Measurements from ENCODE around the gene LITAFD.
"Not testable (repeated sequence)": the region's sequence is repeated elsewhere in the genome, so short reads cannot be mapped to it uniquely, and the experiment has no call there.

The LITAFD gene

DNA sequence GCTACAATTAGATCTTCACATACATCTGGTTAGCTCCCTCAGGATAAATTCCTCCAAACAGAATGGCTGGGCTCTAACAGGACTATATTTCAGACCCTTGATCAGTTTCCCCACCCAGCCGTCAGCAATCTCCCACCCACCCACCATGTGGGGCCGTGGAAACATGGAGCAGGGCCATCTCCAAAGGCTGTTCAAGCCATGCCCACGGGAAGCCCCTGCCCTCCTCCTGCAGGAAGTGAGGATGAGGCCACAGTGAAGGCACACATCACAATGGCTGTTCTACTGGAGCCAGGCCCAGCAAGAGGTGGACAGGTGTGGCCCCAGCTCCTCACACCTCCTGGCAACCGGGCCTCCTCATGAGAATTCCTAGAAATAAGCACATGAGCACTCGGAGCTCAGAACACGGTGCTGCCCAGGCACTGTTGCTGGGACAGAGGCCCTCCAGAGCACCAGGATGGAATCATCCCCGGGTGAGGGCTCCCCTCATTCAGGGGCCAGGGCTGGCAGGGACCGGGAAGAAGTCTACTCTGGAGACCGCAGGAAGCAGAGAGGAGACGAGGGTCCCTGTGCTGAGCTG is at the start of gene LITAFD:
Gene LITAFD (plus strand): TSS at position 311 of the 577 bp plus-strand sequence. CDS start 2,005 bp downstream, outside the sequence.
- DNase-seq (ENCODE audit: low spot score), result no peak

GRCh38 chr16:8832717-8833105 is 49.4 kb upstream of the LITAFD start:
- no peak for DNase-seq (ENCODE audit: low spot score)

DNA sequence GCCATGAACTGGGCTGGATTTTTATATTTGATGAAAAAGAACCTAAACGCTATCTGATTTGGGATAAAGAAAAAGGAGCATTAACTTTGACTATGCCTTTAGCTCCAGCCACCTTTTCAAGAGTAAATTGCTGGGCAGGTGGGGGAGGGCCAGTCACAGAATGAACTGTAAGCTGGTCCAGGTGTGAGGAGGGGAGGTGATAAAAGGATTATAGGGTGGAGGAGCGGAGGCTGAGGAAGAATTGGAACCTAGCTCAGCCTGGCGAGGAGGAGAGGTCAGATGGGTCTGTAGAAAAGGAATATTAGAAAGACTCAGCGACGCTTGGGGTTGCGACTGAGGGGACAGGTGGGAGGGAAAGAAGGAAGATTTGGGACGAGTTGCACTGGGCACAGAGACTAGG is 45.4 kb upstream of the LITAFD start:
- not testable (repeated sequence) for DNase-seq (ENCODE audit: low spot score)

DNA sequence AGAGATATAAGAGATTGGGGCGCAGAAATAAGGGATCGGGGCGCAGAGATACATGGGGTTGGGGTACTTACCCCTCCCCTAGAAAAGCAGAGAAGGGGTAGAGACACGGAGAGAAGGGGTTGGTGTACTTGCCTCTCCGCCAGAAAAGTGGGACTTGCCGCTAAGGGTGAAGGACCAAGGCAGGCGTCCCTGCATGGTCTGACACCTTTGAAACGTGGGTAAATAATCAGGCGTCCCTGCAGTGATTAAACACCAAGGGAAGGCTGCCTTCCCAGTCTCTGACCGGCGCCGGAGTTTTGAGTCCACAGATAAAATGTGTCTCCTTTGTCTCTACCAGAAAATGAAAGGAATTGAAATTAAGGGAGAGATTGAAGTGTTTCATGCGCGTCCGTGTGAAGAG is 44.6 kb upstream of the LITAFD start:
- DNase-seq (ENCODE audit: low spot score), result not testable (repeated sequence)

- not testable (repeated sequence) for DNase-seq (ENCODE audit: low spot score)
Observed at GRCh38 chr16:8842016-8842415, 40.1 kb upstream of the LITAFD start.

DNA sequence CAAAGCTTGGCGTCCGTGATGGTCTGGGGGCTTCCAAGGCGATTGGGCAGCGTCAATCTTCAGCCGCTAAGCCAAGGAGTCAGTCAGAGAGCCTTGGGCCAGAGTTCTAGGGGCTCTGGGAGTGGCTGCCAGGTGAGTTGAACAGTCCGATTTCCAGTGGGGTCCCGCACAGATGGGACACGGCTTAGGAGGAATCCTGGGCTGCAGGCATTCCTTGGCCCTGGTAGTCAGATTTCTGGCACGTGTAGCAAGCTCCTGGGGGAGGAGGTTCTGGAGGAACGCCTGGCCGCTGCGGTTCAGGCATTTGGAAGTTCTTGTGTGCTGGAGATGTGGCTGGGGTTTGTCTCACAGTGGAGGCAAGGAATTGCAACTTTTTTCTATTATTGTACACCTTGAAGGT is 38.9 kb upstream of the LITAFD start:
- DNase-seq (ENCODE audit: low spot score), result not testable (repeated sequence)

DNA sequence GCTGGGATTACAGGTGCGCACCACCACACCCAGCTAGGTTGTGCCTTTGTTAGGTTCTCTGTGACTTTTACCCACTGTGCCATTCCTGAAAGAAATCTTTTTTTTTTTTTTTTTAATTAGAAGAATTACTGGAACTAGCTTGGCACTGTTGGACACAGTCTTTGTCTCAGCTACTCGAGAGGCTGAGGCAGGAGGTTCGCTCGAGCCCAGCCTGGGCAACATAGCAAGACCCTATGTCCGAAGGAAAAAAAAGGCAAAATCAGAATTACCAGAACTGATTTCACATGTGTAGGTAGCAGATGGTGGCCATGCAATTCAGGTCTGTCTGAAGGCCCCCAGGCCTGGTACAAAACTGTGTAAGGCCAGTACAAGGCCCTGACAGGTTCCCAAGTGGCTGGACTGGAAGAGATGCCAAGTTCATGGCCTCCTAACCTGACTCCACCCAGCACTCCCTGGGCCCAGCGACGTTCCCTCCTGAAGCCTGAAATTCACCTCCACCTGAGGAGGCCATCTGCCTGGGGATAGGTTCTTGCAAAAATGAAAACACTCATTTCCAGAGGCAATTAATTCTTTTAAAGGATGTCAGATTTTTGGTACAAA is 36.4 kb upstream of the LITAFD start:
- DNase-seq (ENCODE audit: low spot score), result no peak

GRCh38 chr16:8846401-8846932 is 35.7 kb upstream of the LITAFD start:
- DNase-seq (ENCODE audit: low spot score), result no peak

GRCh38 chr16:8847145-8847544 is 35.0 kb upstream of the LITAFD start:
- DNase-seq (ENCODE audit: low spot score), result no peak

DNA sequence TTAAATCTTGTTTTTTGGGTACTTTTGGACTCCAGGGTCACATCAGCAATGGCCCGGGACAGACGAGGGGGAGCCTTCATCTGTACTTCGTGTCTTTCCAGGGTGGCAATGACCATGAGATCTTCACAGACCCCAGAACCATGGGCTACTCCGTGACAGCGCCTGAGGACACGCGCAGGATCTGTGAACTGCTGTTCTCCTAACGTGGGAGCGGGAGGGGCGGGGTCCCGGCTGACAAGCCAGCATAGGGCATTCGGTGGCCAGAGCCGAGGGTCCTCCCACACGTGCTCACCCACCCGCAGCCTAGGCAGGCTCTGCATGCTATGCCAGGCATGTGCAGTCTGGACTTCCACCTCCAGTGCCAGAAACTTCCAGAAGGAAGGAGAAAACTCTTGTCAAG is 34.5 kb upstream of the LITAFD start:
- DNase-seq (ENCODE audit: low spot score), result no peak

GRCh38 chr16:8848231-8848938 is 33.8 kb upstream of the LITAFD start:
- no peak for DNase-seq (ENCODE audit: low spot score)

- DNase-seq (ENCODE audit: low spot score), result no peak
Observed at GRCh38 chr16:8848939-8849391, 33.2 kb upstream of the LITAFD start.

GRCh38 chr16:8849411-8850011 is 32.6 kb upstream of the LITAFD start:
- no peak for DNase-seq (ENCODE audit: low spot score)

DNA sequence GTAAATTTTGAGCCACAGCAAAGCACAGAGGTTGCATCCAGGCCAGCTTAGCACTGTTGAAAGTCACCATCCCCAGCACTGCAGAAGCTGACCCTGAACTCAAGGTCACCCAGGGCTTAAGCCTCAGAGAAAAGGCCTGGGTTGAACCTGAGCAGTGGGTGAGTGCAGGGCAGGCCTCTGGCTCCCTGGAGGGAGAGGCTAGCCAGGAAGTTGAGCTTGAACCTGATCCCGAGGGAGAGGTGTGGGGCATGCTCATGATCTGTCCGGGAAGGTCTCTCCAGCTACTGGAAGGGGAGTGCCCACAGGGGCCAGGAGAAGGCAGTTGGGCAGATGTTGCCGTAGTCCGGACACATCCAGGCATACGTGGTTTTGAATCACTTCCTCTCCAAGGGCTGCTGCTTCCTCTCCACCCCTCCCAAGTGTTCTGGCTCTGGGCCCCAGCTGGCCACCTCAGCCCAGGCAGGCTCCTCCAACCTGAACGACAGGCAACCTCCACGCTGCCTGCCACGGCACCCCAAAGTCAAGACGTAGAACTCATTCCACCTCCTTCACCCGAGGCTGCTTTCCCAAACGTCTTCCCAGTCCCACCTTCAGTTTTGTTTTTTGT is 31.8 kb upstream of the LITAFD start:
- no peak for DNase-seq (ENCODE audit: low spot score)

GRCh38 chr16:8851761-8852403 is 30.3 kb upstream of the LITAFD start:
- DNase-seq (ENCODE audit: low spot score), result no peak

- no peak for DNase-seq (ENCODE audit: low spot score)
Observed at GRCh38 chr16:8852534-8852933, 29.6 kb upstream of the LITAFD start.

GRCh38 chr16:8853150-8853549 is 29.0 kb upstream of the LITAFD start:
- no peak for DNase-seq (ENCODE audit: low spot score)

DNA sequence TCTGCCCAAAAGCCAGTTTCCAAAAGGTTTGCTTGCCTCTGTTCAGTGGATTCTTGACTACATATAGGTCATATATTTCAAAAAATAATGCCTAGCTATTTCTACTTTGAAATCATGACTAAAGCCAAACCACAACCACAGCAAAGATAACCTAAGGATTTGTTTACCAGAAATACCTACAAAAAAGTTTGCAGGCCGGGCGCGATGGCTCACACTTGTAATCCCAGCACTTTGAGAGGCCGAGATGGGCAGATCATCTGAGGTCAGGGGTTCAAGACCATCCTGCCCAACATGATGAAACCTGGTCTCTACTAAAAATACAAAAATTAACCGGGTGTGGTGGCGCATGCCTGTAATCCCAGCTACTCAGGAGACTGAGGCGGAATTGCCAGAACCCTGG is 28.5 kb upstream of the LITAFD start:
- no peak for DNase-seq (ENCODE audit: low spot score)

DNA sequence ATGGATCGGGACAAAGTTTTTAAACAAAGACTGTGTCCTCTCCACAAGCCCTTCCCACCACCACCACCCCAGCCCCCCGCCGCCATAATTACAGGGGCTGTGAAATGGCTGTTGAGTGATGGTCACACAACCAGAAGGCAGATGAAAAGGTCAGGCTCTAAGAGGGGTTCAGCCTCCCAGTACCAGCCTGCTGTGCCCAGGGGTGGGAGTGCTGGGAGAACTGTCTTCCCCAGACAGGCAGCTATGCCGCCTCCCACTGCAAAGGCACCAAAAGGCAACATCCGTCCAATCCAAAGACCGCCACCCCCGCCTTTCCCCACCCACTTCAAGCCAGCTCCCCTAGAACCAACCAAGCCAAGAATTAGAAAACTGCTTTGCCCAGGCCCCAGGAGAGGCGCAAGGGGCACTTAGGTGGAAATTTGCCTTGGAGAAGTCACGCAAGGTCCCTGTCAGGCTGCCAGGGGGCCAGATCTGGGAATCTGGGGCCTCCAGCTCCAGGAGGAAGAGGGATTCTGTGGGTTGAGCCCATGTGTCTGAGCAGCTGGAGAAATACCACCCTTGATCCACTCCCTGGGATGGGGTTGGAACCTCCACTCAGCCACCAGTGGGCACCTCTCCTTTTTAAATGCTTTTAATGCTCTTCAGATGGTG is 27.7 kb upstream of the LITAFD start:
- DNase-seq (ENCODE audit: low spot score), result no peak

DNA sequence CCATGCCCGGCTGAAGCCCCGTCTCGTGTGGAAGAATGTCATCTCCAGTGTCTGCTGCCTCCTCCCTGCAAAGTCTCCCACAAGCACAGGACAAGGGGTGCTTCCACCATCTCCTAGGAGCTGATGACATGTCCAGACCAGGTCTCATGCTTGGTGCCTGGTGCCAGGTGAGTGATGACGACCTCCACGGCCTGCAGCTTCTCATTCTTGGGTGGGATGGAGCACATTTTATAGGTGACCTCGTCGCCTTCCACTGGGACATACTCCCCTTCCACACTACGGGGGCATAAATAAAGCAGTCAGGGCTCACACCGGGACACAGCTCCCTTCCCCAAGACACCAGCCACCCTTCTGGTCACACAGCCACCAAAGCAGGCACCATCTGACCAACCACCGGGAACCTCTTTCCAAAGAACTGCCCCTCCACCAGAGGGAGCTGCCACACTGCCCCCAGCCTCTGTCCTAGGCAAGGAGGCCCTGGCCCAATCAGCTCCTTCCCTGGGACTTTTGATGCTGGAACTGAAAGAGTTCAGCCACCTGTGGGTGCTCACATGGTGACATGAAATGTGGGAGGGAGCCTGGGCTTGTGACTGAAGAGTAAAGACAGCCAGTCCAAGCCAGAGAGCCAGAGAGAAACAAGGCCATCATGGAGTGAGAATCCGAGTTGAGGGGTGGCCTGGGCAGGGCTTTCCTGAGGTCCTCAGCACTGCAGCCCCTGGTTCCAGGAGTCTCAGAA is 26.9 kb upstream of the LITAFD start:
- DNase-seq (ENCODE audit: low spot score), result no peak

DNA sequence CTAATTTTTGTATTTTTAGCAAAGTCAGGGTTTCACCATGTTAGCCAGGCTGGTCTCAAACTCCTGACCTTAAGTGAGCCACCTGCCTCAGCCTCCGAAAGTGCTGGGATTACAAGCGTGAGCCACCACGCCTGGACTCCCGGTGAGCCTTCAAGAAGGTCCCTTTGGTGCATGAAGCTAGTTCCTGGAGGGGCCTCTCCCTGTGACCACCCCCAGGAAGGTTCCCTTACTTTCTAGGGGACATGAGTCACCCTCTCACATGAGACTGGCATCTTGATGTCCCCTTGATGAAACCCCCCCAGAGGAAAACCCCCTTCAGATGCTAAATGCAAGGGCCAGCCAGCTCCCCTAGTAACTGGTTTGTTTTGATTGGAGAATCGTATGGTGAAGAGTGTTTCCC is 26.2 kb upstream of the LITAFD start:
- no peak for DNase-seq (ENCODE audit: low spot score)

Measured in LoVo (cell line).